H1 (cell line): ENCODE data around the gene FAM120B.

Experiments
- MAFK ChIP-seq: IDR thresholded peaks from 2 replicates; pipeline ENCODE4 v1.6.1; 2012; ENCODE audit warnings: low read depth, mild to moderate bottlenecking, improper control_type of control experiment, low read length
- TF ChIP-seq, protein P1 (sequence below), 3 experiments: IDR thresholded peaks; 1 replicate in 2 of 3; 2 replicates in 1 of 3; pipeline versions ENCODE4 v1.5.1 to v1.6.1; 2011; ENCODE audit warnings: low read length in 3 of 3, mild to moderate bottlenecking in 3 of 3, inconsistent platforms in 2 of 3, low read depth in 1 of 3, moderate library complexity in 1 of 3; ENCODE audit not compliant: insufficient read depth in 1 of 3; ENCODE audit errors: control extremely low read depth in 1 of 3

- TF ChIP-seq, protein P1, sequence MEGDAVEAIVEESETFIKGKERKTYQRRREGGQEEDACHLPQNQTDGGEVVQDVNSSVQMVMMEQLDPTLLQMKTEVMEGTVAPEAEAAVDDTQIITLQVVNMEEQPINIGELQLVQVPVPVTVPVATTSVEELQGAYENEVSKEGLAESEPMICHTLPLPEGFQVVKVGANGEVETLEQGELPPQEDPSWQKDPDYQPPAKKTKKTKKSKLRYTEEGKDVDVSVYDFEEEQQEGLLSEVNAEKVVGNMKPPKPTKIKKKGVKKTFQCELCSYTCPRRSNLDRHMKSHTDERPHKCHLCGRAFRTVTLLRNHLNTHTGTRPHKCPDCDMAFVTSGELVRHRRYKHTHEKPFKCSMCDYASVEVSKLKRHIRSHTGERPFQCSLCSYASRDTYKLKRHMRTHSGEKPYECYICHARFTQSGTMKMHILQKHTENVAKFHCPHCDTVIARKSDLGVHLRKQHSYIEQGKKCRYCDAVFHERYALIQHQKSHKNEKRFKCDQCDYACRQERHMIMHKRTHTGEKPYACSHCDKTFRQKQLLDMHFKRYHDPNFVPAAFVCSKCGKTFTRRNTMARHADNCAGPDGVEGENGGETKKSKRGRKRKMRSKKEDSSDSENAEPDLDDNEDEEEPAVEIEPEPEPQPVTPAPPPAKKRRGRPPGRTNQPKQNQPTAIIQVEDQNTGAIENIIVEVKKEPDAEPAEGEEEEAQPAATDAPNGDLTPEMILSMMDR (IDR thresholded peaks at IDR 0.05; ENCODE audit: control extremely low read depth in 1 of 3, insufficient read depth in 1 of 3, low read depth in 1 of 3, low read length in 3 of 3), result no peak
- TF ChIP-seq MAFK, result no peak
Observed at GRCh38 chr6:170360476-170360875, 53.9 kb downstream of the FAM120B start.
